PC-9 (cell line): ENCODE measurements around the gene ABCA6. TPM values are rescaled to one million over a fixed set of nuclear protein-coding genes. Genes with fewer than 3 reads are reported as not detected.

Source experiments
- BruUV-seq: library from RNA; stranded (reverse); fragments of 400-500 nt; replicated peaks from 2 replicates; lab custom pipeline; 2021; lab: Mats Ljungman, UMichigan
- CTCF ChIA-PET: fragments of 300-600 bp; sonication (Branson Sonifier 250); formaldehyde crosslinking; loops from one replicate; lab custom pipeline; 2022; ENCODE audit warnings: antibody characterized with exemption; lab: Charles Lee
- POLR2A ChIA-PET: fragments of 300-600 bp; sonication (Branson Sonifier 250); formaldehyde crosslinking; loops from one replicate; lab custom pipeline; 2022; ENCODE audit warnings: antibody characterized with exemption; ENCODE audit not compliant: unreplicated experiment; lab: Charles Lee
- DNase-seq, 2 experiments: peaks; one replicate each; pipeline versions ENCODE4 v3.0.0 to v3.0.0-alpha.2; 2015 to 2022; ENCODE audit warnings: mixed read lengths in 1 of 2
- H2AFZ ChIP-seq: fragments of 200-600 bp; sonication (generic); 2 replicates; pipeline ENCODE4 v1.8.1; 2017; ENCODE audit warnings: antibody characterized with exemption
- H3F3A ChIP-seq: fragments of 200-600 bp; sonication (generic); 2 replicates; pipeline ENCODE4 v1.8.1; 2017; ENCODE audit warnings: antibody characterized with exemption, mild to moderate bottlenecking, low read depth; ENCODE audit not compliant: insufficient read depth
- H3K27ac ChIP-seq: fragments of 200-600 bp; sonication (generic); 2 replicates; pipeline ENCODE4 v1.6.1; 2016; ENCODE audit warnings: mixed run types
- H3K27me3 ChIP-seq: fragments of 200-600 bp; sonication (generic); 2 replicates; pipeline ENCODE4 v1.6.1; 2016; ENCODE audit warnings: low read depth, mixed run types; ENCODE audit not compliant: insufficient read depth
- H3K36me3 ChIP-seq: fragments of 200-600 bp; sonication (generic); 2 replicates; pipeline ENCODE4 v1.6.1; 2016; ENCODE audit warnings: low read depth, mixed run types
- H3K4me1 ChIP-seq: fragments of 200-600 bp; sonication (generic); replicated peaks from 2 replicates; pipeline ENCODE4 v1.6.1; 2016; ENCODE audit warnings: mixed run types; ENCODE audit not compliant: insufficient read depth
- H3K4me2 ChIP-seq: fragments of 200-600 bp; sonication (generic); 2 replicates; pipeline ENCODE4 v1.6.1; 2017; ENCODE audit warnings: mixed run types
- H3K4me3 ChIP-seq: fragments of 200-600 bp; sonication (generic); 2 replicates; pipeline ENCODE4 v1.6.1; 2016; ENCODE audit warnings: mixed run types
- H3K79me2 ChIP-seq: fragments of 200-600 bp; sonication (generic); 2 replicates; pipeline ENCODE4 v1.6.1; 2017; ENCODE audit warnings: low read depth, mixed run types
- H3K9me2 ChIP-seq: fragments of 200-600 bp; sonication (generic); 2 replicates; pipeline ENCODE4 v1.8.1; 2017; ENCODE audit warnings: mild to moderate bottlenecking; ENCODE audit not compliant: insufficient read depth
- H3K9me3 ChIP-seq: fragments of 200-600 bp; sonication (generic); 2 replicates; pipeline ENCODE4 v1.8.1; 2016; ENCODE audit warnings: low read depth; ENCODE audit not compliant: insufficient read depth
- H4K20me1 ChIP-seq: fragments of 200-600 bp; sonication (generic); 2 replicates; pipeline ENCODE4 v1.8.1; 2017; ENCODE audit not compliant: insufficient read depth
- EZH2 ChIP-seq: fragments of 200-600 bp; sonication (generic); IDR thresholded peaks from 2 replicates; pipeline ENCODE4 v1.8.0; 2017; ENCODE audit warnings: antibody characterized with exemption, low read depth
- intact Hi-C: fragments of 100-400 bp; cut with micrococcal nuclease; formaldehyde crosslinking; loops from one replicate; pipeline ENCODE4 v1.10.0; 2022; ENCODE audit not compliant: unreplicated experiment
- total RNA-seq: library from RNA; stranded (reverse); gene quantifications from 2 replicates; pipeline ENCODE4 v1.2.3, GENCODE V29; 2021
- TF ChIP-seq, protein P1 (sequence below): fragments of 200-600 bp; sonication (generic); conservative IDR thresholded peaks from 2 replicates; pipeline ENCODE4 v1.6.1; 2017; ENCODE audit warnings: mixed run types, antibody characterized with exemption, mild to moderate bottlenecking, moderate library complexity

The ABCA6 gene
- total RNA-seq, 1 experiment from 2014 or later, result not detected

DNA sequence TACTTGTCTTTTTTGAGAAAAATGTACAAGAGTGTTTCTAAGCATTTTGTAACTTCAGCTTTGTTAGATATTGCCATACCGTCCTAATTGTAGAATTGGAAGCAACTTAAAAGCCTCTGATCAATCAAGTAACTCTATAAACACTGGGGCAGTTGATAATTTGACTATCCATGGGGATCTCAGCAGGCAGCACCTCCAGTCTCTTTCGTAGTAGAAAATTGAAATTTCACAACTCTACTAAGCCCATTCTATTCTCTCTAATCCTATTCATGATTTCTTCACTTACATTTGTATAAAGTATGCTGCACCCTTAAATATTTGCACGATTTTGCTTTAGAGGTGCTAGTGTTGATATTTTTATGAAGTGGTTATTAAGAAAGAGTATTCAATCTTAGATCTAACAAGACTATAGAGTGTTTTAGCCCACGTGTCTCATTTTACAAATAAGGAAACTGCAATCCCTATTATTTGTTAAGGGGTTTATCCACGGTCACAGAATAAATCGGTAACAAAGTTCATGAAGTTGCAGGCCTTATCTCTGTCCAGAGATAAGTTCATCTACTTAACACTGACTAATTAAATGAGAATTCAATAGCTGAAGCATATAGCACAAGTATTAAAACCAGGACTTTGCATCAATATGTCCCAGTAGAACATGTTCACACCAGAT, 10.9 kb downstream of the ABCA6 start:
- no peaks in the 10 kb centered on the region for H3K79me2 ChIP-seq
- H3K4me3 ChIP-seq, result no peak overlapping the region
- no peak for TF ChIP-seq EZH2
- TF ChIP-seq, protein P1, sequence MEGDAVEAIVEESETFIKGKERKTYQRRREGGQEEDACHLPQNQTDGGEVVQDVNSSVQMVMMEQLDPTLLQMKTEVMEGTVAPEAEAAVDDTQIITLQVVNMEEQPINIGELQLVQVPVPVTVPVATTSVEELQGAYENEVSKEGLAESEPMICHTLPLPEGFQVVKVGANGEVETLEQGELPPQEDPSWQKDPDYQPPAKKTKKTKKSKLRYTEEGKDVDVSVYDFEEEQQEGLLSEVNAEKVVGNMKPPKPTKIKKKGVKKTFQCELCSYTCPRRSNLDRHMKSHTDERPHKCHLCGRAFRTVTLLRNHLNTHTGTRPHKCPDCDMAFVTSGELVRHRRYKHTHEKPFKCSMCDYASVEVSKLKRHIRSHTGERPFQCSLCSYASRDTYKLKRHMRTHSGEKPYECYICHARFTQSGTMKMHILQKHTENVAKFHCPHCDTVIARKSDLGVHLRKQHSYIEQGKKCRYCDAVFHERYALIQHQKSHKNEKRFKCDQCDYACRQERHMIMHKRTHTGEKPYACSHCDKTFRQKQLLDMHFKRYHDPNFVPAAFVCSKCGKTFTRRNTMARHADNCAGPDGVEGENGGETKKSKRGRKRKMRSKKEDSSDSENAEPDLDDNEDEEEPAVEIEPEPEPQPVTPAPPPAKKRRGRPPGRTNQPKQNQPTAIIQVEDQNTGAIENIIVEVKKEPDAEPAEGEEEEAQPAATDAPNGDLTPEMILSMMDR, result no peak
- no peaks in the 10 kb centered on the region for H3K9me3 ChIP-seq
- intact Hi-C loops, result no loop called here
- no peaks in the 10 kb centered on the region for H4K20me1 ChIP-seq
- DNase-seq, result no peak
- H3K9me2 ChIP-seq, result no peaks in the 10 kb centered on the region
- H3K4me1 ChIP-seq, result no peaks in the 10 kb centered on the region
- no peaks in the 10 kb centered on the region for H3K27me3 ChIP-seq
- no peak overlapping the region for H3K4me2 ChIP-seq
- H3F3A ChIP-seq, result no peaks in the 10 kb centered on the region
- no peak overlapping the region for H2AFZ ChIP-seq
- no peak overlapping the region for H3K27ac ChIP-seq
- CTCF ChIA-PET, result no interaction called here
- no peaks in the 10 kb centered on the region for H3K36me3 ChIP-seq
- POLR2A ChIA-PET, result no interaction called here
- no TSS peak for BruUV-seq

DNA sequence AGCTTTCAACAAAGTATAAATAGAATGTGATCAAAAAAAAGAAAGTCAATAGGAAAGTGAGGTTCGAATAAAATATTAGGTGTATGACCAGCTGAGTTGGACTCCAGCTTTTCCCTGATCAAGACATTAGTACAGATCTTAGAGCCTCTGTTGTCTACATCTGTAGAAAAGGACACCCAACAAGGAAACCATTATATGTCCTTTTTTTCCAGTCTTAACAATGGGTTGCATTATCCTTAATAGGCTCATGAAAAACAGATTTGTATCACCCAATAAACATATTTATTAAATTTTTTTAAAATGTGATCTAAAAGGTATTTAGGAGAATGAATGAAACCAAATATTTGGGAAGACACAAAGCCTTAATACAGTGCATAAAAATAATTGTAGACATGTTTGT, 18.1 kb downstream of the ABCA6 start:
- Histone ChIP-seq H3K79me2 (no peaks in the 10 kb centered on the region), H3K9me2 (no peaks in the 10 kb centered on the region), H2AFZ (no peak overlapping the region), H3K27me3 (no peaks in the 10 kb centered on the region), H3K9me3 (no peaks in the 10 kb centered on the region), H3K27ac (no peak overlapping the region), H3K36me3 (no peaks in the 10 kb centered on the region), H3K4me1 (no peaks in the 10 kb centered on the region), H4K20me1 (no peaks in the 10 kb centered on the region), H3K4me2 (no peak overlapping the region), H3F3A (no peaks in the 10 kb centered on the region), H3K4me3 (no peak overlapping the region)
- POLR2A ChIA-PET, result no interaction called here
- BruUV-seq, result no TSS peak
- CTCF ChIA-PET, result no interaction called here
- intact Hi-C loops, result no loop called here
- no peak for TF ChIP-seq EZH2
- TF ChIP-seq, protein P1, result no peak
- DNase-seq, result no peak

DNA sequence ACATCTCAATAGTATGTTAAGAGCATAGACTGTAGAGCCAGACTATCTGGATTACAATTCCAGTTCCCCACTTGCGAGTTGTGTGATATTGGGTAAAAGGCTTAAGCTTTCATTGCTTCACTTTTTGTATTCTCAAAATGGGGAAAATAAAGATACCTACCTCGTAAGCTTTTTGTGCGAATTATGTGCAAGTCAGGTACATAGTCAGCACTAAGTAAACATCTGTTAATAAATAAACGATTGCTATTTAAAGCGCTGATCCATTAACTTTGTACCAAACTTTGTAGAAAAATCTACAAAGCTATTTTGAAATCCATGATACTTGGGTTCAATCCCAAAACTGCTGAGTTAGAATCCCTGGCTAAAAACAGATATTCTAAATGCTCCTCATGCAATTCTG, 19.6 kb downstream of the ABCA6 start:
- Histone ChIP-seq H3K4me1 (no peaks in the 10 kb centered on the region), H3K4me3 (no peak overlapping the region), H3K4me2 (no peak overlapping the region), H3K27me3 (no peaks in the 10 kb centered on the region), H4K20me1 (no peaks in the 10 kb centered on the region), H3F3A (no peaks in the 10 kb centered on the region), H3K36me3 (no peaks in the 10 kb centered on the region), H3K27ac (no peak overlapping the region), H3K9me3 (no peaks in the 10 kb centered on the region), H3K79me2 (no peaks in the 10 kb centered on the region), H3K9me2 (no peaks in the 10 kb centered on the region), H2AFZ (no peak overlapping the region)
- intact Hi-C loops, result no loop called here
- CTCF ChIA-PET, result no interaction called here
- BruUV-seq, result no TSS peak
- POLR2A ChIA-PET, result no interaction called here
- DNase-seq, result no peak
- no peak for TF ChIP-seq EZH2
